ENCODE results near the gene CD7. TPM values are rescaled to one million over a fixed set of nuclear protein-coding genes. Genes with fewer than 3 reads are reported as not detected.
A peak's percentile ranks its signal among the peaks of the same experiment; 100 is the strongest.

Gene CD7
- total and polyA plus RNA-seq, 9 of the 15 experiments (the other 6 are each of a cell fraction or from before 2014, with no cell fraction given) = 0.21 to 0.35 TPM; not detected in 7

DNA sequence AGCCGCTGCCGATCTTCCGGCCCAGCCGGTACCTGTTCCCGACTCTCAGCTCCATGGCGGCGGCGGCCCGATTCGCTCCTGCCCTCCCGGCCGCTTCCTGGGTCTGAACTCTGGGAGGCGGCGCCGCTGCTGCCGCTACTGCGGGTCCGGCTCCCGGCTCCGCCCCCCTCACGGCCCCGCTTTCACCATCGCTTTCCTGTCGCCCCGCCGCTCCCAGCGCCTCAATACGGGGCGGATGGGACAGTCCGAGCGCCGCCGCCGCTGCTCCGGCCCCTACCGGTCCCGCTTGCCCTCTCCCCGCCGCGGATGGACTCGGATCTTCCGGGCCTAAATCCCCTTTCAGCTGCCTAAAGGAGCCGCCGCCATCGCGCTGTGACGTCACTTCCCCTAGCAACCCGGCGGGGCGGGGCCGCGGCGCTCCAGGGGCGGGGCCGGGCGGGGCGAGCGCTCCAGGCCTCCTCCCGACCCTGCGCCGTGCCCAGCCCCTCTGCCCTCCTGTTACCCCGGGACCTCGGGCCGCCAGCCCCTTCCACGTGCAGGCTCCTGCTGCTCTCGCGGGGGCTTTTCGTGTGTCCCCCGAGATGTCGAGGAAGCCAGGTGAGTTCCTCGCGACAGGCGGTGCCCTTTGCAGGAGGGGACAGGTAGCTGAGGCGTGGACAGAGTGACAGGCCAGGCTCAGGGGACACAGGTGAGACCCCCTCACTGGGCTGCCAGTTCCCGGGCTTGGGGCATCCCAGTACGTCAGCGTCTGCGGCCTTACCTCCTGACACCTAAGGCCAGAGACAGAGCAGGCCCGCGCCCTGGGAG lies 43.9 kb downstream of the CD7 start, which contains the start of gene CSNK1D (continued):
- no peak for TF ChIP-seq ZNF12 (CRISPR knock-in tag; IDR thresholded peaks at IDR 0.05)
- peak; percentile 64 for TF ChIP-seq SMAD1 (IDR thresholded peaks at IDR 0.05; ENCODE audit: low read depth, low read length, partially characterized antibody)
- TF ChIP-seq RAD21 (CRISPR knock-in tag; conservative IDR thresholded peaks at IDR 0.05 in 1 of 2, IDR thresholded peaks at IDR 0.05 in 1 of 2) = no peak
- TF ChIP-seq IRF2 (CRISPR knock-in tag; IDR thresholded peaks at IDR 0.05) = no peak
- TF ChIP-seq ZNF184 (CRISPR knock-in tag; IDR thresholded peaks at IDR 0.05) = no peak
- 0 out of 2 replicates have a peak, but pooled peaks have one; percentile 61 for TF ChIP-seq ETV5 (CRISPR knock-in tag; IDR thresholded peaks at IDR 0.05; ENCODE audit: low read depth)
- peak; percentile 5; the same call in 1 of the 2 replicates for TF ChIP-seq CBFA2T3 (IDR thresholded peaks at IDR 0.05)
- TF ChIP-seq, protein P1, sequence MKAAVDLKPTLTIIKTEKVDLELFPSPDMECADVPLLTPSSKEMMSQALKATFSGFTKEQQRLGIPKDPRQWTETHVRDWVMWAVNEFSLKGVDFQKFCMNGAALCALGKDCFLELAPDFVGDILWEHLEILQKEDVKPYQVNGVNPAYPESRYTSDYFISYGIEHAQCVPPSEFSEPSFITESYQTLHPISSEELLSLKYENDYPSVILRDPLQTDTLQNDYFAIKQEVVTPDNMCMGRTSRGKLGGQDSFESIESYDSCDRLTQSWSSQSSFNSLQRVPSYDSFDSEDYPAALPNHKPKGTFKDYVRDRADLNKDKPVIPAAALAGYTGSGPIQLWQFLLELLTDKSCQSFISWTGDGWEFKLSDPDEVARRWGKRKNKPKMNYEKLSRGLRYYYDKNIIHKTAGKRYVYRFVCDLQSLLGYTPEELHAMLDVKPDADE (conservative IDR thresholded peaks at IDR 0.05; ENCODE audit: control insufficient read depth, low read depth, low read length) = 0 out of 2 replicates have a peak, but pooled peaks have one; percentile 38
- TF ChIP-seq, protein P2, sequence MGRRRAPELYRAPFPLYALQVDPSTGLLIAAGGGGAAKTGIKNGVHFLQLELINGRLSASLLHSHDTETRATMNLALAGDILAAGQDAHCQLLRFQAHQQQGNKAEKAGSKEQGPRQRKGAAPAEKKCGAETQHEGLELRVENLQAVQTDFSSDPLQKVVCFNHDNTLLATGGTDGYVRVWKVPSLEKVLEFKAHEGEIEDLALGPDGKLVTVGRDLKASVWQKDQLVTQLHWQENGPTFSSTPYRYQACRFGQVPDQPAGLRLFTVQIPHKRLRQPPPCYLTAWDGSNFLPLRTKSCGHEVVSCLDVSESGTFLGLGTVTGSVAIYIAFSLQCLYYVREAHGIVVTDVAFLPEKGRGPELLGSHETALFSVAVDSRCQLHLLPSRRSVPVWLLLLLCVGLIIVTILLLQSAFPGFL (CRISPR knock-in tag; IDR thresholded peaks at IDR 0.05) = no peak
- TF ChIP-seq CXXC5 (CRISPR knock-in tag; IDR thresholded peaks at IDR 0.05) = peak; percentile 92
- peak; percentile 82 for TF ChIP-seq ELF1 (tag; IDR thresholded peaks at IDR 0.05)
- TF ChIP-seq CCNT2 (IDR thresholded peaks at IDR 0.05; ENCODE audit: borderline replicate concordance, extremely low read depth, insufficient read length, low read depth, low read length) = peak; percentile 70
- TF ChIP-seq ARID1B (IDR thresholded peaks at IDR 0.05) = peak; percentile 37; the same call in 1 of the 2 replicates
- TF ChIP-seq HIVEP1 (CRISPR knock-in tag; IDR thresholded peaks at IDR 0.05) = no peak
- peak; percentile 81 for TF ChIP-seq TAF7 (tag; IDR thresholded peaks at IDR 0.05)
- TF ChIP-seq LCOR (CRISPR knock-in tag; IDR thresholded peaks at IDR 0.05) = peak; percentile 76
- TF ChIP-seq, protein P3, sequence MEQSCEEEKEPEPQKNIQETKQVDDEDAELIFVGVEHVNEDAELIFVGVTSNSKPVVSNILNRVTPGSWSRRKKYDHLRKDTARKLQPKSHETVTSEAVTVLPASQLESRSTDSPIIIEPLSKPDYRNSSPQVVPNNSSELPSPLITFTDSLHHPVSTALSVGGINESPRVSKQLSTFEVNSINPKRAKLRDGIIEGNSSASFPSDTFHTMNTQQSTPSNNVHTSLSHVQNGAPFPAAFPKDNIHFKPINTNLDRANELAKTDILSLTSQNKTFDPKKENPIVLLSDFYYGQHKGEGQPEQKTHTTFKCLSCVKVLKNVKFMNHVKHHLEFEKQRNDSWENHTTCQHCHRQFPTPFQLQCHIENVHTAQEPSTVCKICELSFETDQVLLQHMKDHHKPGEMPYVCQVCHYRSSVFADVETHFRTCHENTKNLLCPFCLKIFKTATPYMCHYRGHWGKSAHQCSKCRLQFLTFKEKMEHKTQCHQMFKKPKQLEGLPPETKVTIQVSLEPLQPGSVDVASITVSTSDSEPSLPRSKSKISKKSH (CRISPR knock-in tag; IDR thresholded peaks at IDR 0.05) = no peak
- TF ChIP-seq, protein P4, sequence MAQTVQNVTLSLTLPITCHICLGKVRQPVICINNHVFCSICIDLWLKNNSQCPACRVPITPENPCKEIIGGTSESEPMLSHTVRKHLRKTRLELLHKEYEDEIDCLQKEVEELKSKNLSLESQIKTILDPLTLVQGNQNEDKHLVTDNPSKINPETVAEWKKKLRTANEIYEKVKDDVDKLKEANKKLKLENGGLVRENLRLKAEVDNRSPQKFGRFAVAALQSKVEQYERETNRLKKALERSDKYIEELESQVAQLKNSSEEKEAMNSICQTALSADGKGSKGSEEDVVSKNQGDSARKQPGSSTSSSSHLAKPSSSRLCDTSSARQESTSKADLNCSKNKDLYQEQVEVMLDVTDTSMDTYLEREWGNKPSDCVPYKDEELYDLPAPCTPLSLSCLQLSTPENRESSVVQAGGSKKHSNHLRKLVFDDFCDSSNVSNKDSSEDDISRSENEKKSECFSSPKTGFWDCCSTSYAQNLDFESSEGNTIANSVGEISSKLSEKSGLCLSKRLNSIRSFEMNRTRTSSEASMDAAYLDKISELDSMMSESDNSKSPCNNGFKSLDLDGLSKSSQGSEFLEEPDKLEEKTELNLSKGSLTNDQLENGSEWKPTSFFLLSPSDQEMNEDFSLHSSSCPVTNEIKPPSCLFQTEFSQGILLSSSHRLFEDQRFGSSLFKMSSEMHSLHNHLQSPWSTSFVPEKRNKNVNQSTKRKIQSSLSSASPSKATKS (CRISPR knock-in tag; IDR thresholded peaks at IDR 0.05) = no peak
- TF ChIP-seq POLR2A (conservative IDR thresholded peaks at IDR 0.05) = peak; percentile 83

All from K562 (cell line).